Colonic mucosa (tissue), 4 donors: ENCODE measurements around the gene LSM14A. TPM values are rescaled to one million over a fixed set of nuclear protein-coding genes. Genes with fewer than 3 reads are reported as not detected.

ENCODE experiments used
- DNase-seq: peaks from one replicate; pipeline ENCODE4 v3.0.0-alpha.2; 2020
- H3K27ac ChIP-seq: fragments of 200-600 bp; one replicate; pipeline ENCODE4 v1.8.0; 2021
- H3K27me3 ChIP-seq: fragments of 200-600 bp; one replicate; pipeline ENCODE4 v1.8.0; 2021
- H3K36me3 ChIP-seq: fragments of 200-600 bp; one replicate; pipeline ENCODE4 v1.8.0; 2021
- H3K4me1 ChIP-seq: fragments of 200-600 bp; one replicate; pipeline ENCODE4 v1.8.0; 2021; ENCODE audit warnings: mild to moderate bottlenecking
- H3K4me3 ChIP-seq: fragments of 200-600 bp; one replicate; pipeline ENCODE4 v1.8.0; 2021
- H3K9ac ChIP-seq, 2 donors: one replicate each; pipeline ENCODE4 v1.7.0; 2013; ENCODE audit warnings: control low read depth in 2 of 2, low read depth in 2 of 2, low read length in 2 of 2
- H3K9me3 ChIP-seq: fragments of 200-600 bp; one replicate; pipeline ENCODE4 v1.8.0; 2021
- intact Hi-C: fragments of 100-400 bp; cut with DNase I; formaldehyde crosslinking; loops from one replicate; pipeline ENCODE4 v1.14.1; 2022
- total RNA-seq, 2 donors: library from RNA; stranded (reverse); fragmentation: NEBNext Ultra II Directional in 1 of 2; extraction: Animal tissue kit (Norgen Biotek cat#: 25700) in 1 of 2; gene quantifications; one replicate each; pipeline ENCODE4 v1.2.1, GENCODE V29; 2021
- TF ChIP-seq, protein P1 (sequence below): fragments of 200-600 bp; IDR thresholded peaks from one replicate; pipeline ENCODE4 v1.8.0; 2022; ENCODE audit warnings: antibody characterized with exemption, mild to moderate bottlenecking
- donor health status: healthy.
- donor health status: DM: no; HTN: no; CAD: no.
- donor health status: DM: no; HTN: no; CAD: no.

LSM14A gene
- total RNA-seq, 2 donors from 2014 or later, result 80.5 to 105 TPM

DNA sequence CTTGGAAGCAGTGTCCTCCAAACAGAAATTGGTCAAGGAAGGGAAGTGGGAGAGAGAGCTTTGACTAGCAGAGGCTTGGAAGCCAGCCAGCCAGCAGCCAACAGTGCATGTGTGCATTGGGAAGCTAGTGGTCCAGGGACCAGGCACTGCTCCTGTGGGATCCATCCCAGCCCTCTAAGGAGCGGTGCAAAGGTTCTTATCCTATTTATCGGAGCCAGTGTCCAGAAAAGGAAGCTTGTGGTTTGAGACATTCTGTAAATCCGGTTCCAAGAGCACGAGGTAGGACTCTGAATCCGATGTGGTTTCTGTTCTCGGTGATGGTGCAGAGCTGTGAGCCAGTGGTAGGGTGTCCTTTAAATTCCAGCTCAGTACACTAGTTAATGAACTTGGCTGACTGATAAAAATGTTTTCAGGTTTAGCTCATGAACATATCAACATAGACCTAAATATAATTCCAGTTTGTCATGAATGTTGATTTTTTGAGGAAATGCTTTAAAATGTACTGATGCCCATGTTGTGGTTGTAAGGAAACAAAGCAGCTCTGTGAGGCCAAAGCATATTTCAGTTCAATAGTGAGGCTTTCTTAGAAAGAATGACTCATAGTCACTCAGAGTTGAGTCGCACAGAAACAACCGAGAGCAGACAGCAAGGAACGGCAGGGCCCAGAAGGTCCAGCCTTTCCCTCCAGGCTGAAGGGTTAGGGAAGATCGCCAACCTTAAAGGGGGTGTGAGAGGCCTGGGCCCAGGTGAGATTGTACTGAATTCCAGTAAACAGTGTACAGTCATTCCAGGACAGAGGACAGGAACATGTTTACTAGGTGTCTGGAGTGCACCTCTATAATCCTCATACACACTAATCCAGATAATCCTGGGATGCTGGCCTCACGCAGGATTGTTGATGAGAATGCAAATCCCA is 60.5 kb downstream of the LSM14A start:
- H3K9ac ChIP-seq, result no peak overlapping the region
- intact Hi-C loops, result no loop called here
- no peak for DNase-seq

DNA sequence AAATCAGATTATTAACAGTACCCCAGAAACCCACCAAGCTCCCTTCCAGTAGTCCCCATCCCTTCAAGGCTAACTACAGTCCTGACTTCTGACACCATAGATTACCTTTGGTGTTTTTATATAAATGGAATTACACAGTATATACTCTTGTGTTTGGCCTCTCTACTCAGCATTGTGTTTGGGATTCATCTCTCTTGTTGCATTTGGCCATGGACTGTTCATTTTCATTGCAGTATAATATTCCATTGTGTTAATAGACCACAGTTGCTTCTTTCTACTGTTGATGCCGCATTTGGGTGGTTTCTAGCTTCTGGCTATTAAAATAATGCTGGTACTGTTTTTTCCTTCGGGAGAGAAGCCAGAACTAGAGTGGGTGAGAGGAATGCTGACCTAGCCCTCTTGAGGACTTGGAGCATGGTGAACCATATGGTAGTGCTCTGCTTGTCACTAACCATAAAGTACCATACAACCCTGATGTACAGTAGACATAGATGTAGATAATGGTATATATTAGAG is 63.2 kb downstream of the LSM14A start:
- no peak overlapping the region for H3K9ac ChIP-seq
- no peak overlapping the region for H3K27ac ChIP-seq
- peaks cover 5% of the 10 kb centered on the region for H3K4me1 ChIP-seq
- intact Hi-C loops, result loop anchor here (5.0 kb wide), 1 partner anchor 102 kb away; no protein-coding TSS in a partner anchor
- no peaks in the 10 kb centered on the region for H3K27me3 ChIP-seq
- no peak overlapping the region for H3K4me3 ChIP-seq
- no peaks in the 10 kb centered on the region for H3K9me3 ChIP-seq
- TF ChIP-seq, protein P1, sequence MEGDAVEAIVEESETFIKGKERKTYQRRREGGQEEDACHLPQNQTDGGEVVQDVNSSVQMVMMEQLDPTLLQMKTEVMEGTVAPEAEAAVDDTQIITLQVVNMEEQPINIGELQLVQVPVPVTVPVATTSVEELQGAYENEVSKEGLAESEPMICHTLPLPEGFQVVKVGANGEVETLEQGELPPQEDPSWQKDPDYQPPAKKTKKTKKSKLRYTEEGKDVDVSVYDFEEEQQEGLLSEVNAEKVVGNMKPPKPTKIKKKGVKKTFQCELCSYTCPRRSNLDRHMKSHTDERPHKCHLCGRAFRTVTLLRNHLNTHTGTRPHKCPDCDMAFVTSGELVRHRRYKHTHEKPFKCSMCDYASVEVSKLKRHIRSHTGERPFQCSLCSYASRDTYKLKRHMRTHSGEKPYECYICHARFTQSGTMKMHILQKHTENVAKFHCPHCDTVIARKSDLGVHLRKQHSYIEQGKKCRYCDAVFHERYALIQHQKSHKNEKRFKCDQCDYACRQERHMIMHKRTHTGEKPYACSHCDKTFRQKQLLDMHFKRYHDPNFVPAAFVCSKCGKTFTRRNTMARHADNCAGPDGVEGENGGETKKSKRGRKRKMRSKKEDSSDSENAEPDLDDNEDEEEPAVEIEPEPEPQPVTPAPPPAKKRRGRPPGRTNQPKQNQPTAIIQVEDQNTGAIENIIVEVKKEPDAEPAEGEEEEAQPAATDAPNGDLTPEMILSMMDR, result no peak
- DNase-seq, result no peak
- H3K36me3 ChIP-seq, result no peaks in the 10 kb centered on the region

More for the DNA sequence above, 60.5 kb downstream of the LSM14A start:
- no peaks in the 10 kb centered on the region for H3K9me3 ChIP-seq
- no peaks in the 10 kb centered on the region for H3K27me3 ChIP-seq
- peaks cover 5% of the 10 kb centered on the region for H3K4me1 ChIP-seq
- no peaks in the 10 kb centered on the region for H3K36me3 ChIP-seq
- H3K27ac ChIP-seq, result peak overlapping the region; percentile 27
- TF ChIP-seq, protein P1, result no peak
- H3K4me3 ChIP-seq, result no peak overlapping the region

DNA sequence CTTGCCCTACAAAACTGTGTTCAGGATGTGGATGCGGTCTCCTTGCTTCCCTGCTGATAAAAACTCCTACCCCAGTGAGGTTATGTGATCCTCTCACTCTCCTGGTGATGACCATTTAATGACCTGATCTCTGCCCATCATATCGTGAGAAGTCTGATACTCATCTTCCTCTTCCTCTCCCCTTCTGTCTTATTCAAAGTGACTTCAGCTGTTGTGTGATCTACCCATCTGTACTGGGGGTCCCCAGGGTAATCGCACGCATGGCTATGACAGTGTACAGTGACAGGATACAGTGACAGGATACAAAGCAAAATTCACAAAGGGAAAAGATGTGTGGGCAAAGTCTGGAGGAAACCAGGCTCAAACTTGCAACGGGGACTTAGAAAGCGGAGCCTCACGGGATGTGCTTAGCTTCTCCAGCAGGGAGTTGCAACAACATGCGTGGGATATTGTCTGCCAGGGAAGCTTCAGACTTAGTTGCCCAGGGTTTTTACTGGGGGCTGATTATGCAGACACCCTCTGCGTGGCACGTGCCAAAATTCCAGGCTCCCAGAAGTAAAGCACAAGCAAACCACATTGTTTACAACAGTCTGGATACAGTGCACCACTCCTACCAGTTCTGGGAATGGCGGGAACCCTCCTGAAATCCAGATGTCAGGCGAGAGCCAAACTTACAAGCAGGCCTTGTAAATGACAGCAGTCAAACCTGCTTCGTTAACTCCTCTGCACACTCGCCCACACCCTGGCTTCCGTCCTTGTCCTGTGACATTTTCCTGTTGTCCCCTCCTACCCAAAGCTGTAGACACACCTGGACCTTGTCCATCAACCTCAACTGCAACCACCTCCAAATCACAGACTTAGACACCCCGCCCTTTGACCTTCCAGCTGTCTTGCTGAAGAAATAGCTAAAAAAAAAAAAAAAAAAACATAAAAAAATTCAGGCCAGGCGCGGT is 64.0 kb downstream of the LSM14A start:
- H3K9ac ChIP-seq, result peak overlapping the region in 1 of 2 donors; percentile 27
- peak; percentile 68 for DNase-seq
- H3K4me1 ChIP-seq, result peaks cover 5% of the 10 kb centered on the region
- no peaks in the 10 kb centered on the region for H3K27me3 ChIP-seq
- intact Hi-C loops, result loop anchor here (5.0 kb wide), 1 partner anchor 101 kb away; no protein-coding TSS in a partner anchor
- H3K36me3 ChIP-seq, result no peaks in the 10 kb centered on the region
- no peak overlapping the region for H3K4me3 ChIP-seq
- TF ChIP-seq, protein P1, result no peak
- H3K27ac ChIP-seq, result peak overlapping the region; percentile 6
- H3K9me3 ChIP-seq, result no peaks in the 10 kb centered on the region

DNA sequence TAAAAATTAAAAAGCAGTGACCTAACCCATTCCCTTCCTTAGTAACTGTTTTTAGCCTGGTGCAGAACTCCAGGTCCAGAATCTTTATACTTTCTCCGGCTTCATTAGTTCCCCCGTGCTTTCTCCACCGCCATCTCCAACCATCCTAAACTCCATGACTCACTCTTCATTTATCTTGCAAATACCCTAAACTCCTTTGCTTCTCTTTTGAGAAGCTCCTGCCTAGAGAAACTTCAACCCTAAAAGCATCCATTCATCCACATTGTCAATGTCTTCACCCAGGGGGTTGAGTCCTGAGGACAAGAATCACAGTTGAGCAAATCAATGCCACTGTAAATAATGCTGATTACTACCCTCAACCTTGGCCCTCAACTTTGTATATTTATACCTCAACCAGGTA is 65.0 kb downstream of the LSM14A start:
- DNase-seq, result no peak
- H3K9ac ChIP-seq, result no peak overlapping the region
- intact Hi-C loops, result loop anchor here (5.0 kb wide), 1 partner anchor 100 kb away; no protein-coding TSS in a partner anchor

More for the DNA sequence above, 65.0 kb downstream of the LSM14A start:
- no peaks in the 10 kb centered on the region for H3K27me3 ChIP-seq
- TF ChIP-seq, protein P1, result no peak
- H3K36me3 ChIP-seq, result no peaks in the 10 kb centered on the region
- peaks cover 5% of the 10 kb centered on the region for H3K4me1 ChIP-seq
- H3K27ac ChIP-seq, result no peak overlapping the region
- no peaks in the 10 kb centered on the region for H3K9me3 ChIP-seq
- no peak overlapping the region for H3K4me3 ChIP-seq
